Stimulated activated effector memory CD8-positive, alpha-beta T cell treated with anti-CD3 and anti-CD28 coated beads, Interleukin-12 subunit alpha, Interleukin-12 subunit beta, amount 100 ng/mL, for 72 hours (primary cell): Measurements from ENCODE around the gene TCOF1.

Experiments used
- ATAC-seq: fragments of 150-1000 bp; cut with Tn5 transposase; 2 replicates; pipeline ENCODE4 v1.10.0; 2021
- DNase-seq, 2 donors: peaks; one replicate each; pipeline ENCODE4 v3.0.0; 2021 to 2022; ENCODE audit warnings: low spot score in 2 of 2
- H3K27ac Mint-ChIP-seq: one replicate; pipeline ENCODE4 v1.8.0; 2022; ENCODE audit warnings: mild to moderate bottlenecking, mixed read lengths
- H3K36me3 Mint-ChIP-seq: one replicate; pipeline ENCODE4 v1.8.0; 2022; ENCODE audit warnings: mild to moderate bottlenecking, mixed read lengths
- H3K4me1 Mint-ChIP-seq: one replicate; pipeline ENCODE4 v1.8.0; 2022; ENCODE audit warnings: mixed read lengths
- H3K4me3 Mint-ChIP-seq: one replicate; pipeline ENCODE4 v1.8.0; 2022; ENCODE audit warnings: mild to moderate bottlenecking, mixed read lengths
- H3K9me3 Mint-ChIP-seq: one replicate; pipeline ENCODE4 v1.8.0; 2022; ENCODE audit warnings: mixed read lengths

The TCOF1 gene

GRCh38 chr5:150356575-150357294, 762 bp upstream of the TCOF1 start:
- Mint-ChIP-seq H3K4me3 (peak overlapping the region; percentile 83), H3K9me3 (no peaks in the 10 kb centered on the region), H3K36me3 (peaks cover 37% of the 10 kb centered on the region), H3K4me1 (peaks cover 36% of the 10 kb centered on the region), H3K27ac (peak overlapping the region; percentile 93)
- ATAC-seq, result no peak
- no peak for DNase-seq

- ATAC-seq, result peak; percentile 4
- Mint-ChIP-seq H3K36me3 (peaks cover 55% of the 10 kb centered on the region), H3K4me1 (peaks cover 52% of the 10 kb centered on the region), H3K27ac (peak overlapping the region; percentile 93), H3K9me3 (no peaks in the 10 kb centered on the region), H3K4me3 (peak overlapping the region; percentile 83)
- no peak for DNase-seq
These were observed 981 bp downstream of the TCOF1 start for GRCh38 chr5:150358261-150359095.

- Mint-ChIP-seq H3K4me3 (no peak overlapping the region), H3K36me3 (peaks cover 83% of the 10 kb centered on the region)
These were observed 3.8 kb downstream of the TCOF1 start for GRCh38 chr5:150361301-150361700.

GRCh38 chr5:150363185-150363584, 5.7 kb downstream of the TCOF1 start:
- no peak overlapping the region for H3K4me3 Mint-ChIP-seq

More at GRCh38 chr5:150361301-150361700, 3.8 kb downstream of the TCOF1 start:
- ATAC-seq (no peak), DNase-seq (no peak)
- peaks cover 57% of the 10 kb centered on the region for H3K4me1 Mint-ChIP-seq
- peak overlapping the region; percentile 63 for H3K27ac Mint-ChIP-seq
- H3K9me3 Mint-ChIP-seq, result no peaks in the 10 kb centered on the region

GRCh38 chr5:150364004-150364403, 6.5 kb downstream of the TCOF1 start:
- H3K4me1 Mint-ChIP-seq, result peaks cover 41% of the 10 kb centered on the region
- DNase-seq, result no peak
- no peak overlapping the region for H3K4me3 Mint-ChIP-seq
- no peak overlapping the region for H3K27ac Mint-ChIP-seq
- H3K9me3 Mint-ChIP-seq, result no peaks in the 10 kb centered on the region
- no peak for ATAC-seq
- peaks cover 96% of the 10 kb centered on the region for H3K36me3 Mint-ChIP-seq

More at GRCh38 chr5:150363185-150363584, 5.7 kb downstream of the TCOF1 start:
- Mint-ChIP-seq H3K27ac (peak overlapping the region; percentile 63), H3K9me3 (no peaks in the 10 kb centered on the region), H3K4me1 (peaks cover 46% of the 10 kb centered on the region), H3K36me3 (peaks cover 98% of the 10 kb centered on the region)
- ATAC-seq (no peak), DNase-seq (no peak)

- Mint-ChIP-seq H3K4me1 (peaks cover 5% of the 10 kb centered on the region), H3K4me3 (no peak overlapping the region), H3K27ac (peak overlapping the region; percentile 54), H3K9me3 (no peaks in the 10 kb centered on the region), H3K36me3 (peaks cover 98% of the 10 kb centered on the region)
- DNase-seq (no peak), ATAC-seq (no peak)
These were observed 11.0 kb downstream of the TCOF1 start for GRCh38 chr5:150368526-150368925.

GRCh38 chr5:150372639-150373038, 15.1 kb downstream of the TCOF1 start:
- Mint-ChIP-seq H3K27ac (peak overlapping the region; percentile 87), H3K9me3 (no peaks in the 10 kb centered on the region), H3K36me3 (peaks cover 98% of the 10 kb centered on the region), H3K4me3 (no peak overlapping the region), H3K4me1 (peaks cover 30% of the 10 kb centered on the region)
- ATAC-seq (no peak), DNase-seq (no peak)

- ATAC-seq (no peak), DNase-seq (no peak)
- Mint-ChIP-seq H3K9me3 (no peaks in the 10 kb centered on the region), H3K4me1 (peaks cover 39% of the 10 kb centered on the region), H3K36me3 (peaks cover 100% of the 10 kb centered on the region), H3K27ac (peak overlapping the region; percentile 91), H3K4me3 (no peak overlapping the region)
These were observed 17.2 kb downstream of the TCOF1 start for GRCh38 chr5:150374651-150375050.

GRCh38 chr5:150376799-150377771, 19.6 kb downstream of the TCOF1 start:
- Mint-ChIP-seq H3K36me3 (peaks cover 100% of the 10 kb centered on the region), H3K4me1 (peaks cover 39% of the 10 kb centered on the region), H3K4me3 (no peak overlapping the region), H3K9me3 (no peaks in the 10 kb centered on the region), H3K27ac (peak overlapping the region; percentile 91)
- DNase-seq (no peak), ATAC-seq (peak; percentile 67)

GRCh38 chr5:150377964-150378694, 20.6 kb downstream of the TCOF1 start:
- H3K9me3 Mint-ChIP-seq, result no peaks in the 10 kb centered on the region
- peaks cover 39% of the 10 kb centered on the region for H3K4me1 Mint-ChIP-seq
- DNase-seq, result no peak
- H3K4me3 Mint-ChIP-seq, result no peak overlapping the region
- no peak for ATAC-seq
- peaks cover 100% of the 10 kb centered on the region for H3K36me3 Mint-ChIP-seq
- H3K27ac Mint-ChIP-seq, result peak overlapping the region; percentile 91

GRCh38 chr5:150384701-150385100, 27.2 kb downstream of the TCOF1 start:
- DNase-seq, result no peak
- Mint-ChIP-seq H3K4me1 (peaks cover 10% of the 10 kb centered on the region), H3K4me3 (no peak overlapping the region), H3K36me3 (peaks cover 84% of the 10 kb centered on the region), H3K27ac (peak overlapping the region; percentile 37), H3K9me3 (no peaks in the 10 kb centered on the region)
- ATAC-seq, result no peak

GRCh38 chr5:150386024-150386855, 28.7 kb downstream of the TCOF1 start:
- Mint-ChIP-seq H3K36me3 (peaks cover 84% of the 10 kb centered on the region), H3K4me1 (peaks cover 10% of the 10 kb centered on the region), H3K27ac (peak overlapping the region; percentile 86), H3K9me3 (no peaks in the 10 kb centered on the region), H3K4me3 (no peak overlapping the region)
- no peak for ATAC-seq
- DNase-seq, result no peak

- Mint-ChIP-seq H3K27ac (peak overlapping the region; percentile 87), H3K36me3 (peaks cover 86% of the 10 kb centered on the region), H3K4me3 (no peak overlapping the region), H3K9me3 (no peaks in the 10 kb centered on the region), H3K4me1 (no peaks in the 10 kb centered on the region)
- DNase-seq (no peak), ATAC-seq (no peak)
These were observed 32.2 kb downstream of the TCOF1 start for GRCh38 chr5:150389531-150390266.
